ENCODE measurements around the gene SCRN2. TPM values are rescaled to one million over a fixed set of nuclear protein-coding genes. Genes with fewer than 3 reads are reported as not detected.

Gene SCRN2
- polyA plus RNA-seq (ENCODE audit: insufficient read length) = 60.0 TPM
- long read RNA-seq, donor 1, transcript SCRN2-201 (8 exons, 1,548 nt) = major isoform, 7 of 37 reads
- long read RNA-seq, donor 1, partial matches to known transcripts = 20 of 37 reads
- long read RNA-seq, donor 1, other reads (novel, unspliced or antisense) = 0 of 37 reads
- long read RNA-seq, donor 2, transcript SCRN2-212 (7 exons, 1,745 nt) = major isoform, 5 of 24 reads
- long read RNA-seq, donor 2, partial matches to known transcripts = 9 of 24 reads
- long read RNA-seq, donor 2, other reads (novel, unspliced or antisense) = 0 of 24 reads
- long read RNA-seq, donor 3, transcript SCRN2-212 (7 exons, 1,745 nt) = major isoform, 6 of 15 reads
- long read RNA-seq, donor 3, partial matches to known transcripts = 7 of 15 reads
- long read RNA-seq, donor 3, other reads (novel, unspliced or antisense) = 0 of 15 reads
- long read RNA-seq, donor 4, partial matches to known transcripts = 0 of 5 reads
- long read RNA-seq, donor 4, other reads (novel, unspliced or antisense) = 0 of 5 reads
- long read RNA-seq, donor 5, transcript SCRN2-202 (7 exons, 1,779 nt) = minor isoform, 8 of 36 reads
- long read RNA-seq, donor 5, transcript SCRN2-201 (8 exons, 1,548 nt) = minor isoform, 6 of 36 reads
- long read RNA-seq, donor 5, transcript SCRN2-212 (7 exons, 1,745 nt) = major isoform, 10 of 36 reads
- long read RNA-seq, donor 5, partial matches to known transcripts = 10 of 36 reads
- long read RNA-seq, donor 5, other reads (novel, unspliced or antisense) = 0 of 36 reads
- long read RNA-seq, donor 6, transcript SCRN2-212 (7 exons, 1,745 nt) = major isoform, 8 of 27 reads
- long read RNA-seq, donor 6, partial matches to known transcripts = 12 of 27 reads
- long read RNA-seq, donor 6, other reads (novel, unspliced or antisense) = 0 of 27 reads
- long read RNA-seq, donor 7, transcript SCRN2-202 (7 exons, 1,779 nt) = minor isoform, 7 of 33 reads
- long read RNA-seq, donor 7, transcript SCRN2-201 (8 exons, 1,548 nt) = major isoform, 8 of 33 reads
- long read RNA-seq, donor 7, transcript SCRN2-212 (7 exons, 1,745 nt) = minor isoform, 5 of 33 reads
- long read RNA-seq, donor 7, partial matches to known transcripts = 10 of 33 reads
- long read RNA-seq, donor 7, other reads (novel, unspliced or antisense) = 0 of 33 reads
- long read RNA-seq, donor 8, partial matches to known transcripts = 0 of 8 reads
- long read RNA-seq, donor 8, other reads (novel, unspliced or antisense) = 0 of 8 reads

GRCh38 chr17:47840742-47841487 lies at the start of gene SCRN2:
TSS of gene SCRN2 (minus strand) at chr17:47841273. CDS start at chr17:47840843, 430 bp downstream.
- peak; percentile 87 for DNase-seq

- peak; percentile 77 for DNase-seq
Observed at GRCh38 chr17:47889734-47890529, 48.9 kb upstream of the SCRN2 start.

- DNase-seq = no peak
Observed at GRCh38 chr17:47888293-47888692, 47.2 kb upstream of the SCRN2 start.

GRCh38 chr17:47884905-47885730 lies 44.0 kb upstream of the SCRN2 start:
- DNase-seq = no peak

- no peak for DNase-seq
Observed at GRCh38 chr17:47884427-47884740, 43.3 kb upstream of the SCRN2 start.

- DNase-seq = no peak
Observed at GRCh38 chr17:47883589-47884426, 42.7 kb upstream of the SCRN2 start.

- DNase-seq = no peak
Observed at GRCh38 chr17:47882695-47883588, 41.9 kb upstream of the SCRN2 start.

GRCh38 chr17:47882247-47882646 lies 41.2 kb upstream of the SCRN2 start:
- no peak for DNase-seq

- no peak for DNase-seq
Observed at GRCh38 chr17:47879776-47880454, 38.8 kb upstream of the SCRN2 start.

GRCh38 chr17:47879028-47879585 lies 38.0 kb upstream of the SCRN2 start:
- no peak for DNase-seq

- DNase-seq = no peak
Observed at GRCh38 chr17:47878203-47879027, 37.3 kb upstream of the SCRN2 start.

GRCh38 chr17:47877368-47878034 lies 36.4 kb upstream of the SCRN2 start:
- DNase-seq = peak; percentile 81

- DNase-seq = no peak
Observed at GRCh38 chr17:47875011-47875985, 34.2 kb upstream of the SCRN2 start.
